Thymus (tissue), 11 donors: Measurements from ENCODE around the gene SMARCC1. TPM values are rescaled to one million over a fixed set of nuclear protein-coding genes. Genes with fewer than 3 reads are reported as not detected.

ENCODE experiments used
- DNase-seq, 9 donors: peaks; one replicate each; pipeline ENCODE4 v3.0.0-alpha.2; 2013; ENCODE audit warnings: low spot score in 9 of 9, low read depth in 6 of 9, missing footprints in 1 of 9
- H3K27ac ChIP-seq, 2 donors: one replicate each; pipeline ENCODE4 v1.5.1; 2013; ENCODE audit warnings: control low read depth in 1 of 2, low read depth in 1 of 2, low read length in 1 of 2, mild to moderate bottlenecking in 1 of 2, moderate library complexity in 1 of 2
- H3K27me3 ChIP-seq, 2 donors: one replicate each; pipeline ENCODE4 v1.5.1; 2013; ENCODE audit warnings: low read length in 1 of 2; ENCODE audit not compliant: control insufficient read depth in 2 of 2, insufficient read depth in 1 of 2
- H3K36me3 ChIP-seq, 2 donors: one replicate each; pipeline ENCODE4 v1.5.1; 2013; ENCODE audit warnings: low read length in 1 of 2, mild to moderate bottlenecking in 1 of 2, moderate library complexity in 1 of 2; ENCODE audit not compliant: control insufficient read depth in 2 of 2, insufficient read depth in 2 of 2
- H3K4me1 ChIP-seq, 2 donors: one replicate each; pipeline ENCODE4 v1.5.1; 2013; ENCODE audit warnings: low read length in 2 of 2; ENCODE audit not compliant: control insufficient read depth in 2 of 2, insufficient read depth in 2 of 2
- H3K4me3 ChIP-seq, 2 donors: one replicate each; pipeline ENCODE4 v1.5.1; 2013; ENCODE audit warnings: low read length in 2 of 2, control low read depth in 1 of 2, mild to moderate bottlenecking in 1 of 2
- H3K9me3 ChIP-seq, 2 donors: one replicate each; pipeline ENCODE4 v1.5.1; 2013; ENCODE audit warnings: low read length in 1 of 2, mild to moderate bottlenecking in 1 of 2; ENCODE audit not compliant: control insufficient read depth in 2 of 2, insufficient read depth in 1 of 2
- WGBS: extraction: QIAGEN DNeasy Blood & Tissue Kit; methylation state at CpG from one replicate; pipeline ENCODE4 v1.1.7; 2013; 5-methylcytosine and 5-hydroxymethylcytosine counted together
- polyA plus RNA-seq: library from polyadenylated mRNA; stranded (reverse); fragments of 200-250 nt; gene quantifications from one replicate; pipeline ENCODE4 v1.2.3, GENCODE V29; 2013
- total RNA-seq: library from RNA; stranded (reverse); fragments of 120-200 nt; gene quantifications from one replicate; pipeline ENCODE4 v1.2.4, GENCODE V29; 2013
- donor health status: healthy.

The SMARCC1 gene
- total and polyA plus RNA-seq, 2 donors: 19.9 to 35.6 TPM

DNA sequence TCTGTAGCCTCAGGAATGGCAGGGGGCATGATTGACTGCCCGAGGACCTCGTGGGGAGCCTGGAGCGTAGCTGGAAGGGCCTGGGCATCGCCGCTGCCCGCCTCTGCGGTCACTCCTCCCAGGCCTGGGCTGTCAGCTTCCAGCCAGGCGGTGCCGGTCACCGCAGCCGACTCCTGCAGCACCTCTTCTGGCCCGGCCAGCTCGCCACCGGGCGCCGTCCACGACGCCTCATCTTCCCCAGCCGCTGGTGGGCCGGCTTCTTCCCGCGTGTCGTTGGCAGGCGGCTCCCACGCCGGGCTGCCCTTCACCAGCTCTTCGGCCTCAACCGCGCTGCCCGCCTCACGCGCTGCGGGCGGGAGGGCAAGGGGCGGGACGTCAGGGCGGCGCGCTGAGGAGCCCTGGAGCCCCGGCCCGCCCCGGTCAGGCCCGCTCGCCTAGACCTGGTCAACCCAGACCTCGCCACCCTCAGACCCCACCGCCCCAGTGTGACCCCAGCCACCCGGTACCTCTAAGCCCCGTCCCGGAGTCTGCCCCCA is 204.0 kb downstream of the SMARCC1 start:
- peaks cover 0 to 5% of the 10 kb centered on the region in 2 donors for H3K9me3 ChIP-seq
- no peak for DNase-seq
- peaks cover 6 to 17% of the 10 kb centered on the region in 2 donors for H3K4me1 ChIP-seq
- H3K4me3 ChIP-seq: peak overlapping the region in 1 of 2 donors; percentile 67
- H3K27me3 ChIP-seq: peaks cover 43 to 85% of the 10 kb centered on the region in 2 donors
- no peaks in the 10 kb centered on the region for H3K36me3 ChIP-seq
- WGBS: 7% methylated on average over 49 of the region's 49 CpGs
- H3K27ac ChIP-seq: no peak overlapping the region

DNA sequence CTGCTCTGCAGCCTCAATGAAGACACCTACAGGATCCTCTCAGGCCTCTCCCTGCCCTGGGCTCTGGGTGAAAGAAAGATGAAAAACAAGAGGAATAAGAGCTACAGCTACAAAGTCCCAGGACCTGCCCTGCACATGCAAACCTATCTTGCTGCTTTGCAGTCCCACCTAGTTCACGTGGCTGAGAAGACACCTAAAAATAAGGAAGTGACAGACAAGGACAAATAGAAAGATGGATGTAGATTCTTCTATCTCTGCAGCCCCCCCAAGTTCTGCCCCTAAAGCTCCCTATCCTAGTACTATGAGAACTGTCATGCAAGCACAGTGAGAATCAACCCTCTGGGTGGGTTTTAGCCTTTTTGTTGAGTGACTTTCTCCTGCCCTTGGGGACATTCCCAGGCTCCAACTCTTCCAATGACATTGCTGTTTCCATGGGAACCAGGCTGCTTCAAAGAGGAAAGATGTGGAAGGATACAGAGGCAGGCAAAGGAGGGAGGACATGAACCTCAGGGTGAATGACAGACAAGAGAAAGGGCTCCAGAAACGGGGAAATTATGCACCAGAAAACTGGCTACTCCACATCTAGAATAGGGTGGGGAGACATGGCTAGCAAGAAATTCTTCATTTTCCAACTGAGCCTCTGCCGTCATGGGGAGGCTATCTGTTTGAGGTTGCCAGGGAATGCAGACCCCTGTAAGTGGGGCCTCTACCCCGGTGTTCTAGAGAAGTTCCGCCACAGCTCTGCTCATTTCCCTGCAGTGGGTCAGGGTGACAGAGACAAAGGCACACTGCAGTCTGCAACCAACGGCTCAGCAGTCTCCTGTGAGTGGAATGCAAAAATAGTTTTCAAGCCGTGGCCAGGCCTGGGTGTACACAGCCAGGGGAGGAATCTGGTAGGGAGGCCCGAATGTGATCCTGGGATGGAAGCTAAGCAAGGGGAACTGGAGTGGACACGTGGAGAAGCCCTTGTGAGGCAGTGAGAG is 208.2 kb downstream of the SMARCC1 start:
- peaks cover 4 to 10% of the 10 kb centered on the region in 2 donors for H3K4me1 ChIP-seq
- peaks cover 19 to 66% of the 10 kb centered on the region in 2 donors for H3K27me3 ChIP-seq
- DNase-seq: no peak
- H3K4me3 ChIP-seq: no peak overlapping the region
- no peaks in the 10 kb centered on the region for H3K9me3 ChIP-seq
- 90% methylated on average over 9 of the region's 9 CpGs for WGBS
- no peak overlapping the region for H3K27ac ChIP-seq
- no peaks in the 10 kb centered on the region for H3K36me3 ChIP-seq

DNA sequence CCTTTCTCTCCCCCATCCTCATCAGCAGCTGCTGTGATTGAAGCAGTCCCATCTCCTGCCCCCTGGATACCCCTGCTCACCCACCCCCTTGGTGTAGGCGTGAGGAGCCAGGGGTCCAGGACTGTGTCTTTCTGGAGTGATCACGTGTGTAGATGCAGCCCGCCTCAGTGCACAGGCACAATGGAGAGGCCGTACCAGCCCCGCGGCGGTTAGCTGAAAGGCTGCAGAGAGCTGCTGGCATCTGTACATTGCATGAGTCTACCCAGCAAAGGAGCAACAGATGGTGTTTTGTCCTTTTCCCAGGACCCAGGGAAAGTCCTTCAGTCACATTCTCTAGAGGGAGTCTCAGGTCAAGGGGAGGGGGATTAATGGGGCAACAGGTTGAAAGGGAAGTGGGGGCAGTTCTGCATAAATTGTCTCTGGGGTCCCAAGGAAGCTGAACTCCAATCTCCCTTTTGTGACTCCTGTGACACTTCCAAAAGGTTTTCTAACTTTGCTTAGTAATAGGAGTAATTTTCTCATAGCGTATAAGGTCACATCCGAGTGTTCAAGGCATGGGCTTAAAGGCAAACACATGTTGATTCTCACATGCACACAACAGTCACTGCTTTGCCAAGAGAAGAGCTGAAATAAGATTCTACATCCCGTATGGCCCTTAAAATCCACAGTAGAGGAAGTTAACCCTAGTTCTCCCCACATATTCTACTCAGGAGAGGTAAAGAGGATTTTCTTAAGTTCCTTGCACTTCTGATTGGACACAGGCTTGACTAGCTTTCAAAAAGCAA is 210.1 kb downstream of the SMARCC1 start:
- Histone ChIP-seq H3K36me3 (no peaks in the 10 kb centered on the region), H3K4me1 (no peaks in the 10 kb centered on the region), H3K27ac (no peak overlapping the region), H3K4me3 (no peak overlapping the region), H3K9me3 (no peaks in the 10 kb centered on the region), H3K27me3 (peaks cover under 1 to 47% of the 10 kb centered on the region in 2 donors)
- 89% methylated on average over 10 of the region's 10 CpGs for WGBS
- no peak for DNase-seq

DNA sequence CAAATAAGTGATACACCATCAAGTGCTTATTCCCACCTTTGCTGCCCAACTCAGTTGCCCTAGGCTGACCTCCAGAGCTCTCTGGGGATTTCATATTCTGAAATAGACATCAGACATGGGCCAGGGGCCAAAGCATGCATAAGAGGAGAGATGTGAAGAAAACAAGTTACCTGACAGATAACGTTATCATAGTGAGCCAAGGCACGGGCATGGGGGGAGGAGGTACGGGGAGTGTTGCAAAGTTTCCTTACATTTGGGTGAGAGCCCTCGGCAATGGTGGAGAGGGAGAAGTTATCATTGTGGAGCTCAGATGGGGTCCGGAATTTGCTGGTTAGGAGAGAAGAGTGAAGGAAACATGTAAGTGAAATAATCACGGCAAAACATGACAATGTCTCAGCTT is 212.8 kb downstream of the SMARCC1 start:
- Histone ChIP-seq H3K4me1 (no peaks in the 10 kb centered on the region), H3K9me3 (no peaks in the 10 kb centered on the region), H3K27me3 (peaks cover 0 to 29% of the 10 kb centered on the region in 2 donors), H3K27ac (no peak overlapping the region), H3K4me3 (no peak overlapping the region), H3K36me3 (no peaks in the 10 kb centered on the region)
- 95% methylated on average over 6 of the region's 6 CpGs for WGBS
- no peak for DNase-seq

DNA sequence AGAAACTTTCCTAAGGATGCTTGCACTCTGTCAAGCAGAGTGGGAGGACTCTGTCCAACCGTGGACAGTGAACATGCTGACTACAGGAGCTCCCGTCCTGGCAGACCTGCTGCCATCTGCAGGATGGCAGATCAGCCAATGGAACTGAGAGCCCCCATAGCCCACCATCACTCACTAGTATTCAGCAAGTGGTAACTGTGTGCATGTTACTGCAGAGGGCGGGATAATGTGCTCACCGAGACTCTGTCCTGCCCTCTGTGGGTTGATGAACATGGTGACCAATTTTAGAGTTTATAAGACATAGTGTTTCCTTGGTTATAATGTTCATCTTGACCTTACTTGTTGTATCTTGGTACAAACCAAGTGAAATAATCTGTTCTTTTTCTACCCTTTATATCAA is 214.5 kb downstream of the SMARCC1 start:
- 94% methylated on average over 4 of the region's 4 CpGs for whole genome bisulfite sequencing
- no peak for DNase-seq
- Histone ChIP-seq H3K27me3 (peaks cover 0 to 12% of the 10 kb centered on the region in 2 donors), H3K4me1 (no peaks in the 10 kb centered on the region), H3K9me3 (no peaks in the 10 kb centered on the region), H3K4me3 (no peak overlapping the region), H3K27ac (no peak overlapping the region), H3K36me3 (no peaks in the 10 kb centered on the region)

DNA sequence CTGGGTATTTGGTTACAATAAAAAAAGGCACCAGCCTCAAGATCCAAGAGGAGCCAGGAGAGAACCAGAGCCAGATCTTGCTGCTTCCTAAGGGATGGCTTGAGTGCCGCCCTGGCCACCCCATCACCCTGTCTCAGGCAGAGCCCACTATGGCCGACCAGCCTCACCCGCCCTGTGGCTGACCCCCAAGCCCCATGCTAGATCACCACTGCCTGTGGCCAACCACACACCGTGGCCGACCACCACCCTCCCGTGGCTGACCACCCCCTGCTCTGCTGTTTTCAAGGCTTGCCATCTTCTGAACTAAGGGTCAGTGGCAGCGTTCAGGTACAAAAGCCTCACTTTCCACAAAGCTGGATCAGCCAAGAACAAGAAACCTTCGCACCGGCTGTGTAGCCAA is 215.0 kb downstream of the SMARCC1 start:
- WGBS: 97% methylated on average over 9 of the region's 9 CpGs
- H3K4me3 ChIP-seq: no peak overlapping the region
- DNase-seq: no peak

DNA sequence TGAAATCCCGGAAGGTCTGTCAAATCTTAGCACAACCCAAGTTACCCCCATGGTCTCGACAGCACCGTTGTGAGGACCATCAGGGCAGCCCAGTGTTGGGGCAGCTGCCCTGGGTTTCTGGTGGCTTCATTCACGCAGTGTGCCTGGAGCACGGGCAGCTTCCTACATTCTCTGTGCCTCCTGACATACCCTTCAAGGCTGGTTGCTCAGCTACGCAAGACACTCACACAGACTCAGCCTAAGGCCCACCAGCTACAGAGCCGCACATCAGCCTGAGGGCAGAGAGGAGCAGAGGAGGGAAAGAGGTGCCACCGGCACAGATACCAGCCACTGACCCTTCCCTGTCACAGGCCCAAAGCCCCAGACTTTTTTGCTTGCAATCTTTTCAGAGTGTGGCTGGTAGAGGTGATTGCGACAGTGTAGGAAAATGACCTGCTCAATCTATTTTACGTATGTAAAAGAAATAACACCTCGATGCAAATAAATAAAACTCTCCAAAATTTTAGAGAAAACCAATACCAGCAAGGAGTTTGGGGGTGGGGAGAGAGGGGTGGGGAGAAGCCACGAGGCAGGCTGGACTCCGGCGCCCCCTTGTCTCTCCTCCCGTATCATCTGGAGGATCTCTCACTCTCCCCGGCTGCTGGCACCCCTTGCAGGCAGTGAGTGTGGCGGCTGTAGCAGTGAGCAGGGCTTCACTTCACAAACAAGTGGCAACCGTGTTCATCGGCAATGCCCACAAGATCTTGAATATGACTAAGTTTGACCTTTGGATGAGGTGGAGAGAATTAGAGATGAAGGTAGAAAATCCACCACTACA is 215.8 kb downstream of the SMARCC1 start:
- DNase-seq: no peak
- Histone ChIP-seq H3K9me3 (no peaks in the 10 kb centered on the region), H3K27ac (no peak overlapping the region), H3K4me1 (no peaks in the 10 kb centered on the region), H3K4me3 (no peak overlapping the region), H3K36me3 (no peaks in the 10 kb centered on the region), H3K27me3 (peaks cover 0 to 3% of the 10 kb centered on the region in 2 donors)
- 94% methylated on average over 19 of the region's 19 CpGs for WGBS

More for the DNA sequence above, 215.0 kb downstream of the SMARCC1 start:
- Histone ChIP-seq H3K9me3 (no peaks in the 10 kb centered on the region), H3K4me1 (no peaks in the 10 kb centered on the region), H3K36me3 (no peaks in the 10 kb centered on the region), H3K27ac (no peak overlapping the region), H3K27me3 (peaks cover 0 to 9% of the 10 kb centered on the region in 2 donors)

DNA sequence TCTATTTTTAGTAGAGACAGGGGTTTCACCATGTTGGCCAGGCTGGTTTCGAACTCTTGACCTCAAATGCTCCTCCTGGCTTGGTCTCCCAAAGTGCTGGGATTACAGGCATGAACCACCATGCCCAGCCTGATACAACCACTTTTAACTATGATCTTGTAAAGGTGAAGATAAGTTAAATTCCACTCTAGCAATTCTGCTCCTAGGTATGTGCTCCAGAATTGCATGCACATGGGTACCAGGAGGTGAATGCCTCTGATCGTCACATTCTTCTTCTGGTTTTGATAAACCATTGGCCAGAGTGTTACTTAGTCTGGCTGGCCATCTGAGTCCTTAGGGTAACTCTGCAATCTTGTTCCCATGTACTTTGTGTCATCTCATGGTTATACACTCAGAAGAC is 225.3 kb downstream of the SMARCC1 start:
- Histone ChIP-seq H3K36me3 (no peaks in the 10 kb centered on the region), H3K9me3 (no peaks in the 10 kb centered on the region), H3K4me3 (no peak overlapping the region), H3K4me1 (no peaks in the 10 kb centered on the region), H3K27me3 (peaks cover 0 to 2% of the 10 kb centered on the region in 2 donors), H3K27ac (no peak overlapping the region)
- 96% methylated on average over 2 of the region's 2 CpGs for WGBS
- DNase-seq: no peak
